Choroid plexus epithelial cell (primary cell): ENCODE data around the gene SERTAD3.

Experiments
- DNase-seq: peaks from one replicate; pipeline ENCODE4 v3.0.0-alpha.2; 2010; ENCODE audit warnings: low read depth
- H3K4me3 ChIP-seq: 2 replicates; pipeline ENCODE4 v1.5.1; 2011; ENCODE audit warnings: low read depth, mild to moderate bottlenecking, control low read depth, low read length, moderate library complexity
- CTCF ChIP-seq: conservative IDR thresholded peaks from 2 replicates; pipeline ENCODE4 v1.5.1; 2011; ENCODE audit warnings: low read depth, mild to moderate bottlenecking, control low read depth, inconsistent platforms, low read length, moderate library complexity

The SERTAD3 gene

DNA sequence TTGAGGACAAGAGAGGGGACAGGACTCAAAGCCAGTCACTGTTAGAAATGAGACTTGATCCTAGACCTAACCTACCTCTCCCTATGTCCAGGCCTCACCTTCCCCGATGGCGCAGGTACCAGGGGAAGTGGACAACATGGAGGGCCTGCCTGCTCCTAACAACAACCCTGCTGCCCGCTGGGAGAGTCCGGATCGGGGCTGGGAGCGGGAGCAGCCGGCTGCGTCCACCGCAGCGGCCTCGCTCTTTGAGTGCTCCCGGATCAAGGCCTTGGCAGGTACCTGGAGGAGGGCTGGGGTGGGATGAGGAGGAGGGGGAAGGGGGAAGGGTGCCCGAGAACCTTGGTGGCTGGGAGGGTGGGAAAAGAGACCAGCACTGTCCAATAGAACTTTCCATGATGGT, 28.4 kb upstream of the SERTAD3 start:
- no peak overlapping the region for H3K4me3 ChIP-seq
- TF ChIP-seq CTCF, result no peak

GRCh38 chr19:40471111-40471510, 27.0 kb upstream of the SERTAD3 start:
- no peak for DNase-seq
- no peak for TF ChIP-seq CTCF
- no peak overlapping the region for H3K4me3 ChIP-seq

More for the DNA sequence above, 28.4 kb upstream of the SERTAD3 start:
- no peak for DNase-seq

GRCh38 chr19:40469011-40469410, 24.9 kb upstream of the SERTAD3 start:
- TF ChIP-seq CTCF, result no peak
- DNase-seq, result no peak
- no peak overlapping the region for H3K4me3 ChIP-seq

DNA sequence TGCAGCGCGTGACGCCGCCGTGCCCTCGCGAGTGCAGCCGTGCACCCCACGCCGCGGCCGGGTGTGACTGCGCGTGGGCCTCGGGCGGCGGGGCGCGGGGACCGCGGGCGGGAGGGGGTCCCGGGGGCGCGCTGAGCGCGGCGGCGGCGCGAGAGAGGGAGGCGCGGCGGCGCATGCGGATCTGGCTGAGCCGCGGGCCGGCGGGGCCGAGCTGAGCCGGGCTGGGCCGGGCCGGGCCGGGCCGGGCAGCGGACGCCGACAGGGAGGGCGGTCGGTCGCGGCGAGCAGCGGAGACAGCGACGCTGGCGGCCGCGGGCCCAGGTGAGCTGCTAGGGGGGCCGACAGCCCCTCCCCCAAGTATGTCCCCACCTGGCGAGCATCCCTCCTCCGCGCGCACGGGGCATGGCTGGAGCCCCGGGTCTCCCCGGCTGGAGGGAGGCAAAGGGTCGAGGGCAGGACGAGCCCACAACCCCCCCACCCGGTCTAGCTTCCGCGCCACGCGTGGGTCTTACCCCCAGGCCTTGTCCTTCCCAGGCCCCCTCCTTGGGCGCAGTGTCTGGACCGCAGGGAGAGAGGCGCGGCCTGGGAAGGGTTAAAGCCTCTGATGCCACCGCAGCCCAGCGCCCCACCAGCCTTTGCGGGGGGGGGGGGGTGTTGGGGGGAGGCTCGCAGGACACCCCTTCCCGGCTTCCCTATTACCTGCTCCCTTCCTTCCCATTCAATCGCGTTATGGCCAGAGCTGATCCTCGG, 23.0 kb upstream of the SERTAD3 start, which contains the start of gene SPTBN4:
Gene SPTBN4 (plus strand): TSS at position 17 of the 750 bp plus-strand sequence. CDS start 5,621 bp downstream, outside the sequence.
- peak within 1 kb of the TSS; percentile 51 for H3K4me3 ChIP-seq

GRCh38 chr19:40466219-40466984, 22.3 kb upstream of the SERTAD3 start:
- peak overlapping the region; percentile 51 for H3K4me3 ChIP-seq
- no peak for DNase-seq
- TF ChIP-seq CTCF, result no peak

More for the DNA sequence above, 23.0 kb upstream of the SERTAD3 start, which contains the start of gene SPTBN4:
- no peak for DNase-seq
- TF ChIP-seq CTCF, result no peak

DNA sequence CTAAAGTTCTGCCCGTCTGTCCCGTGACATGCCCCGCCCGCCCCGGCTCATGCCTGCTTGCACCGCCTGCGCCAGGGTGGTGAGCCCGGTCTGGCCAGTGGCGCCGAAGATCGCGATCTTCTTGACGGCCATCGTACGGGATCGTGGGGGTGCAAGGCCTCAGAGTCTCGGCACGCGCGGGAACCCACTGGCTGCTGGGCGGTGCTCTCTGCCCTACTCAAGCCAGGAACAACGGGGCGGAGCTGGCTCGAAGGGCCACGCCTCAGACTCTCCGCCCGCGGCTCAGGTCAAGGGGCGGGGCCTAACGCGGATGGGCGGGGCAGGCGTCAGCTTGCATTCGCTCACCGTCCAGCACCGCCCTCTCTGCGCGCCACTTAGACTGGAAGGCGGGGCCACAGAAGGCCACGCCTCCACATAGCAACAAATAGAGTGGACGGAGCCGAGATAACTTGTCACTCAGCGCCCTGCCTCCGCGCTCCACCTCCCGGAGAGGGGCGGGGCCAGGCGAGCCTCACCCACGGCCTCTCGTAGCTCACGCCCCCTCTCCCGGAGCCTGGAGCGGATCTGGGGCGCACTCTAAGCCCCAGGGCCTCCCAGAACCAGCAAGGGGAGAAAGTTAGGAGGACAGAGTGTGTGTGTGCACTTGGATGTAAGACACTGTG, 21.6 kb upstream of the SERTAD3 start, which contains the start of gene BLVRB:
Gene BLVRB (minus strand): TSS at position 189 of the 662 bp plus-strand sequence. CDS start 57 bp downstream, at position 132.
- peak within 1 kb of the TSS; percentile 75 for H3K4me3 ChIP-seq
- DNase-seq, result peak; percentile 100
- TF ChIP-seq CTCF, result no peak
